ENCODE results near the gene IFITM2.
"Not testable (repeated sequence)": the region's sequence is repeated elsewhere in the genome, so short reads cannot be mapped to it uniquely, and the experiment has no call there.

The IFITM2 gene

GRCh38 chr11:328012-328411 is 20.4 kb downstream of the IFITM2 start:
- no peaks in the 10 kb centered on the region for H3K36me3 ChIP-seq (ENCODE audit: control insufficient read depth in 2 of 2, insufficient read depth in 1 of 2, low read length in 2 of 2)
- TF ChIP-seq INSM2 (tag by site-specific recombination; IDR thresholded peaks at IDR 0.05) (no peak), ZNF449 (tag by site-specific recombination; IDR thresholded peaks at IDR 0.05) (no peak), ZNF621 (tag by site-specific recombination; IDR thresholded peaks at IDR 0.05) (no peak), KLF1 (tag by site-specific recombination; IDR thresholded peaks at IDR 0.05) (no peak), KLF9 (tag by site-specific recombination; IDR thresholded peaks at IDR 0.05; ENCODE audit: low read depth) (no peak), ZNF391 (tag by site-specific recombination; IDR thresholded peaks at IDR 0.05; ENCODE audit: borderline replicate concordance, low read depth) (no peak), ZNF670 (tag by site-specific recombination; IDR thresholded peaks at IDR 0.05; ENCODE audit: low read depth) (no peak)
- CTCF ChIA-PET = interaction anchor here (0.8 to 1.1 kb wide), 2 partner anchors 18 to 47 kb away, joined by 3 to 5 read pairs; no protein-coding TSS in a partner anchor
- no peaks in the 10 kb centered on the region for H3K4me1 ChIP-seq (ENCODE audit: control insufficient read depth, insufficient read depth, low read length)
- POLR2A ChIA-PET = no interaction called here
- no peak overlapping the region for H3K4me3 ChIP-seq (ENCODE audit: low read depth, low read length)
- H3K9me3 ChIP-seq (ENCODE audit: control insufficient read depth, insufficient read depth, low read depth, low read length) = no peaks in the 10 kb centered on the region
- H3K27ac ChIP-seq (ENCODE audit: extremely low read depth, low read depth, low read length) = no peak overlapping the region

- H3K9me3 ChIP-seq (ENCODE audit: control insufficient read depth, insufficient read depth, low read depth, low read length); H3K4me1 ChIP-seq (ENCODE audit: control insufficient read depth, insufficient read depth, low read length); H3K36me3 ChIP-seq (ENCODE audit: control insufficient read depth in 2 of 2, insufficient read depth in 1 of 2, low read length in 2 of 2); H3K27ac ChIP-seq (ENCODE audit: extremely low read depth, low read depth, low read length); H3K4me3 ChIP-seq (ENCODE audit: low read depth, low read length): not testable (repeated sequence)
- ChIA-PET CTCF (interaction anchor here (0.8 to 2.3 kb wide), 4 partner anchors 11 to 23 kb away, joined by 5 to 8 read pairs (median 6); no protein-coding TSS in a partner anchor), POLR2A (interaction anchor here (0.8 to 1.1 kb wide), 2 partner anchors 27 to 122 kb away, joined by 3 to 4 read pairs; no protein-coding TSS in a partner anchor)
These were observed 21.0 kb downstream of the IFITM2 start for GRCh38 chr11:328516-329100.

- Histone ChIP-seq H3K4me1 (ENCODE audit: control insufficient read depth, insufficient read depth, low read length) (no peaks in the 10 kb centered on the region), H3K27ac (ENCODE audit: extremely low read depth, low read depth, low read length) (no peak overlapping the region), H3K9me3 (ENCODE audit: control insufficient read depth, insufficient read depth, low read depth, low read length) (no peaks in the 10 kb centered on the region), H3K4me3 (ENCODE audit: low read depth, low read length) (no peak overlapping the region), H3K36me3 (ENCODE audit: control insufficient read depth in 2 of 2, insufficient read depth in 1 of 2, low read length in 2 of 2) (no peaks in the 10 kb centered on the region)
- CTCF ChIA-PET = interaction anchor here (1.3 to 2.3 kb wide), 3 partner anchors 13 to 24 kb away, joined by 5 to 8 read pairs (median 6); no protein-coding TSS in a partner anchor
- TF ChIP-seq ZNF624 (tag by site-specific recombination; IDR thresholded peaks at IDR 0.05) = no peak
- TF ChIP-seq ZSCAN4 (tag by site-specific recombination; IDR thresholded peaks at IDR 0.05) = no peak
- TF ChIP-seq ZNF473 (tag by site-specific recombination; IDR thresholded peaks at IDR 0.05) = no peak
- no peak for TF ChIP-seq ZSCAN5A (tag by site-specific recombination; IDR thresholded peaks at IDR 0.05)
- no peak for TF ChIP-seq KLF17 (tag by site-specific recombination; IDR thresholded peaks at IDR 0.05)
- TF ChIP-seq GLI4 (tag by site-specific recombination; IDR thresholded peaks at IDR 0.05) = no peak
- TF ChIP-seq ZNF23 (tag by site-specific recombination; IDR thresholded peaks at IDR 0.05; ENCODE audit: borderline replicate concordance) = no peak
- POLR2A ChIA-PET = interaction anchor here (1.1 kb wide), 1 partner anchor 123 kb away, joined by 4 read pairs; no protein-coding TSS in a partner anchor
These were observed 22.3 kb downstream of the IFITM2 start for GRCh38 chr11:329886-330253.
